A204.1 (cell line): ENCODE results near the gene GRK5.

Source experiments
- FAIRE-seq: peaks from 2 replicates; lab custom pipeline; 2012; peaks lifted over from hg19 to GRCh38; lab: Jason Lieb, UNC

GRK5 gene

GRCh38 chr10:119344381-119344780, 137.0 kb downstream of the GRK5 start:
- FAIRE-seq = no peak

GRCh38 chr10:119346095-119346832, 138.9 kb downstream of the GRK5 start:
- FAIRE-seq = no peak

- no peak for FAIRE-seq
These were observed 140.0 kb downstream of the GRK5 start for GRCh38 chr10:119347181-119347974.

GRCh38 chr10:119348106-119348505, 140.7 kb downstream of the GRK5 start:
- FAIRE-seq = no peak

- FAIRE-seq = no peak
These were observed 141.3 kb downstream of the GRK5 start for GRCh38 chr10:119348516-119349240.

GRCh38 chr10:119349341-119349740, 142.0 kb downstream of the GRK5 start:
- FAIRE-seq = no peak

DNA sequence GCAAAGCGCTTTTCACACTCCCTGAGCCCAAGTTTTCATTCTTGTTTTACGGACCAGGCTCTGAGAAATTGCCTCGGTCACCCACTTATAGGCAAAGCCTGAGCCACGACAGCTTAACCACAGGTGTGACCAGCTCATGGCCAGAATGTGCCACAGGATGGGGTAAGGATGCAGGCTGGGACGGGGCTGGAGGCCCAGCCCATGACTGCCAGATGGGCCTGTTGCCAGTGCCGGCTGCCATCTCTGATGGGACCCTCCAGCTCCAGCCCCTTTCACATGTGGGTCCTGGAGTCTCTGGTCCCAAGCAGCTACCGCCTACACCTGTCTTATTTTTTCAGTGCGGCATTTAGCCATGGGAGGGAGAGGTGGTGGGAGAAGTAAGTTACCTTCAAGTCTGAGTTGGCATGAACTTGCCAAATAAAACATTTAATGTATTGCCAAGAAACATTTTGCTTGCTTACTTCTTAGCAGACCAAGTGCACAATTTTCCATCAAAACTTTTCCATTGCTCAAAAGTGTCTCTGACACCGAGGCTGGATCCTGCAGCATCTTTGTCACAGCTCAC, 142.6 kb downstream of the GRK5 start:
- FAIRE-seq = no peak

GRCh38 chr10:119350502-119351097, 143.2 kb downstream of the GRK5 start:
- no peak for FAIRE-seq

- FAIRE-seq = no peak
These were observed 143.8 kb downstream of the GRK5 start for GRCh38 chr10:119351189-119351588.

GRCh38 chr10:119352042-119352441, 144.7 kb downstream of the GRK5 start:
- FAIRE-seq = no peak

GRCh38 chr10:119352807-119353206, 145.4 kb downstream of the GRK5 start:
- no peak for FAIRE-seq

DNA sequence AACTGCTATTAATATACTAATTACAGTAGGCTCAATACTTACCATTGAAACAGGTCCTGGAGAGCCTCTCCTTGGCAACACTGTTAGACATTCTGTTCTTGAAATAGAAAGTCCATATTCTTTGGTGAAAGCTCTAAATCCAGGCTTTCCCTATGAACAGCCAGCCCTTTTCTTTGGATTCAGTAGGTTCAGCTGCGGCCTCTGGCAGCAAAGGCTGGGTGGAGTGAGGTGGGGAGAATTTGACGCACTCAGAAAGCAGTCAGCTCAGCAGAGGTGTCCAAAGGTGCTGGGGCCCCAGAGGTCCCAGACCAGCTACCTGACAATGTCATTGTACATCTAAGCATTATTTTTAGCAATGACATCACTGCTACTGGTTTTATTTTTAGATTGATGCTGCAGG, 146.1 kb downstream of the GRK5 start:
- FAIRE-seq = no peak

DNA sequence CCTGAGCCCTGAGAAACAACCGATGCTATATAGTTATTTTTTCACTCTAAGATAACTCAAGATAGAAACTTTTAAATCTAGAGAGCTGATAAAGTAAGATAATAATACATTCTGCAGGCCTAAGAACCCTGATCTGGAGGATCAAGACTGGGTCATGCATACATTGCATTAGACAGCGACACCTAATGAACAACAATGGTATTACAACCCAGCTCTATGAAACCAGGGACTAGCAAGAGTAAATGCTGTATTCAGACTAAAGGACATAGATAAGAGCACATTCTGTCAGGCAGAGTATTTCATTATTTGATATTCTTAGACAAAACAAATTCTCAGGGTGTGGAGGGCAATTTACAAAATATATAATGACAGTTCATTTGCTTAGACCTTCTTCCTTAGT, 148.6 kb downstream of the GRK5 start:
- no peak for FAIRE-seq

DNA sequence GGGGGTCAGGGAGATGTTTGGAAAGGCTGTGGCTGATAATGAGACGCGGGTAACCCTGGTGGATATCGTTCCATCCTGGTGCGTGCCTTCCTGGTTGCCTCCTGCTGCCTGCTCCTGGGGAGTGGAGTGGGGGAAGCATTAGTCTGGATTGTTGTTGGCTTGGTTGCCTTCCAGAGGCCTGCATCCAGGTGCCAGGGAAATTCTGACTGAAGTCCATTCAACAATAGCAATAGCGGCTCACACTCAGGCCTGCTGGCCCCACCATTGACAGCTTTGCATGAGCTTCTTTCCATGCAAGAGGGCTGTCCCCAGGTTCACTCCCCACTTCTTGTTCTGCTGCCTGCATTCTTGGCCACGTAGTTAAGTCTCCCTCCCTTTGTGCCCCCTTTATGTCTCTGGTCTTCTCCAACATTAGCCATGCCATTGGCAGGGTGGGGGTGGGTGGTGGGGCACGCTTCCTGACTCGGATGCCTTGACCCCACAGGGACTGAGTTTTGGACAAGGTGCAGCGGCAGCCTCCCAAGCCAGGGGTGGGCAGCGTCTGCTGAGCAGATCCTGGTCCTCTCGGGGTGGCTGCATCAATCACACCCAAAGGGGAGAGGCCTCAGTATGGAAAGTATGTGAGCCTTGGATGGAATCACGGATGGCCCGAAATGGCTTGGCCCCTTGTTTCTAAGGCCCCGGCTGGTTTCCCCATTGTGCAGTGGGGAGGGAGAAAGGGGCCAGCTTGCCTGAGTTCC, 150.2 kb downstream of the GRK5 start:
- no peak for FAIRE-seq

- no peak for FAIRE-seq
These were observed 150.8 kb downstream of the GRK5 start for GRCh38 chr10:119358152-119358512.

GRCh38 chr10:119358567-119358966, 151.2 kb downstream of the GRK5 start:
- no peak for FAIRE-seq

GRCh38 chr10:119359025-119359424, 151.7 kb downstream of the GRK5 start:
- FAIRE-seq = no peak

GRCh38 chr10:119360181-119360921, 153.0 kb downstream of the GRK5 start:
- FAIRE-seq = no peak

GRCh38 chr10:119361037-119361436, 153.7 kb downstream of the GRK5 start:
- FAIRE-seq = no peak

- no peak for FAIRE-seq
These were observed 154.8 kb downstream of the GRK5 start for GRCh38 chr10:119362122-119362521.
